ENCODE results near the gene ZNF503. TPM values are rescaled to one million over a fixed set of nuclear protein-coding genes. Genes with fewer than 3 reads are reported as not detected.
A peak's percentile ranks its signal among the peaks of the same experiment; 100 is the strongest.

ZNF503 gene
- total and polyA plus RNA-seq, 2 of the 8 experiments (the other 6 are each of a cell fraction or from before 2014, with no cell fraction given): 0.03 to 0.13 TPM

DNA sequence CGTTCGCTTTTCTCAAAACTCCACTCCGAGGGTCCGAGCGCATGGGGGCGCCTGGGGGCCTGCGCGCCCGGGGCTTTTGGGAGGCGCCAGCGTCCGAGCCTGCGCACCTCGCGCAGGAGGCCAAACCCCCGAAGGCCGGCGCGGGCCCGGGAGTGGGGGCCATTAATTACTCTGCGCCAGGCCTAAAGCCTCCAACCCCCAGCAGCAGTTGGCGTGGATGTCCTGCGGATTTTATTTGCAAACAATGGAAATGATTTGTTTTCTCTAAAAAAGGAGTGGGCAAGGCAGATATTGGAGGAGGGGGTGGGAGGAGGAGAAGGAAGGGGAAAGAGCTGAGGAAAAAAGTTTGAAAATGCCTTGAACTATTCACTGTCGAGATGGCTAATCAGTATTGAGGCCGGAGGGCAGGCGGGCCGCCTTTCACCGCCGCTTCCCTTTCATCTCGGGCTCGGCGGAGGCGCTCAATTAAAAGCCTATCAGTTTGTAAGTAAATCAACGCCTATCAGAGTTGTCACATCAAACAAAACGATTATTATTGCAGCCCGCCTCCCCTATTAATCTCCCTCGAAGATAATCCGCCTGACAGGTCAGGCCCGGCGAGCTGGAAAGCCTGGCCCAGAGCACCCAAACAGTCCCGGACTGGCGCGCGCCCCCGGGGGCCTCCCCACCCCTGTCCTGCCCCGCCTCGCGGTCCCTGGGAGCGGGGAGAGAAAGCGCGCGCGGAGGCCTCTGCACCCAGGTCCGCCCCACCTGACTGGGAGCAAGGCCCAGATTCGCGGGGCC, 3.4 kb upstream of the ZNF503 start:
- FAIRE-seq: no peak
- WGBS, 2 experiments (ENCODE audit: extremely low coverage in 1 of 2, insufficient coverage in 1 of 2, insufficient read length in 1 of 2, insufficient replicate concordance in 2 of 2, low coverage in 1 of 2, low lambda C conversion rate in 2 of 2, missing lambda C conversion rate in 1 of 2): 2% methylated on average over 42 of the region's 56 CpGs; no CpG with 5 or more reads in 1 of the 2 experiments
- Histone ChIP-seq H2BK20ac (ENCODE audit: low read length) (no peak overlapping the region), H2AFZ (ENCODE audit: low read length) (no peak overlapping the region), H3K79me2 (ENCODE audit: control insufficient read depth in 1 of 2, insufficient read depth in 2 of 2, low read length in 2 of 2) (no peaks in the 10 kb centered on the region), H3K4me2 (ENCODE audit: insufficient read depth in 1 of 2, low read depth in 2 of 2, low read length in 2 of 2) (peak overlapping the region; percentile 91 to 97), H2BK15ac (ENCODE audit: low read length) (no peak overlapping the region), H3K4ac (replicated peaks; ENCODE audit: insufficient read length, low read depth, low read length) (no peak overlapping the region), H2BK120ac (replicated peaks; ENCODE audit: low read depth, low read length) (no peak overlapping the region), H3K9ac (replicated peaks in 1 of 4; ENCODE audit: extremely low read depth in 1 of 4, low read depth in 3 of 4, low read length in 3 of 4) (no peak overlapping the region), H4K20me1 (replicated peaks in 1 of 2; ENCODE audit: control insufficient read depth in 1 of 2, insufficient read depth in 2 of 2, low read length in 2 of 2) (peaks cover 21% of the 10 kb centered on the region in 2 experiments), H3K18ac (ENCODE audit: extremely low read depth, low read length) (peak overlapping the region; percentile 32; the same call in 1 of the 2 replicates), H3K4me3 (ENCODE audit: extremely low read depth in 1 of 4, insufficient read depth in 2 of 4, low read depth in 3 of 4, low read length in 4 of 4) (peak overlapping the region; percentile 6 to 64 (median 24); a peak in 4 of 8 replicates), H3K4me1 (replicated peaks in 1 of 4; ENCODE audit: control insufficient read depth in 3 of 4, insufficient read depth in 4 of 4, low read length in 3 of 4) (peaks cover 8 to 35% (median 27%) of the 10 kb centered on the region in 4 experiments), H3K14ac (ENCODE audit: insufficient read length) (no peak overlapping the region), H2BK5ac (ENCODE audit: low read depth, low read length) (no peak overlapping the region), H3K56ac (replicated peaks; ENCODE audit: insufficient read length, low read depth, low read length) (no peak overlapping the region), H4K5ac (ENCODE audit: insufficient read length, low read depth, low read length) (no peak overlapping the region), H3K9me3 (ENCODE audit: insufficient read depth in 2 of 2, low read depth in 1 of 2, low read length in 1 of 2) (no peaks in the 10 kb centered on the region; a peak in 1 of 4 replicates), H3K23ac (ENCODE audit: insufficient read length) (no peak overlapping the region), H3K27me3 (replicated peaks in 1 of 4; ENCODE audit: control insufficient read depth in 3 of 4, extremely low read depth in 1 of 4, insufficient read depth in 3 of 4, low read length in 3 of 4) (peaks cover 68 to 98% (median 88%) of the 10 kb centered on the region in 4 experiments), H3K23me2 (ENCODE audit: low read depth, low read length) (peaks cover 27% of the 10 kb centered on the region), H4K91ac (replicated peaks; ENCODE audit: insufficient read length, low read length) (no peak overlapping the region), H4K8ac (ENCODE audit: extremely low read depth, insufficient read depth, low read length) (no peak overlapping the region), H3K79me1 (ENCODE audit: low read depth, low read length) (no peaks in the 10 kb centered on the region), H2BK12ac (ENCODE audit: low read depth, low read length) (no peak overlapping the region), H3K27ac (ENCODE audit: low read depth, low read length) (no peak overlapping the region), H2AK5ac (ENCODE audit: low read depth, low read length) (no peak overlapping the region), H3K36me3 (ENCODE audit: control insufficient read depth in 2 of 4, insufficient read depth in 4 of 4, low read length in 3 of 4) (peaks cover 0 to 10% (median 0%) of the 10 kb centered on the region in 4 experiments; a peak in 1 of 8 replicates)
- TF ChIP-seq KDM4A (IDR thresholded peaks at IDR 0.05; ENCODE audit: low read depth, low read length, severe bottlenecking) (peak; percentile 3), NRF1 (IDR thresholded peaks at IDR 0.05; ENCODE audit: low read depth, low read length) (peak; percentile 22; the same call in 1 of the 2 replicates), RNF2 (IDR thresholded peaks at IDR 0.05; ENCODE audit: borderline replicate concordance, low read depth, low read length, missing control alignments, poor library complexity, severe bottlenecking) (no peak), YY1 (IDR thresholded peaks at IDR 0.05; ENCODE audit: low read depth, low read length) (no peak), PHF8 (conservative IDR thresholded peaks at IDR 0.05; ENCODE audit: low read depth, low read length) (no peak), HDAC6 (IDR thresholded peaks at IDR 0.05; ENCODE audit: low read depth, low read length) (no peak), SIRT6 (IDR thresholded peaks at IDR 0.05; ENCODE audit: low read length) (no peak), BACH1 (IDR thresholded peaks at IDR 0.05; ENCODE audit: low read length) (no peak), EZH2 (IDR thresholded peaks at IDR 0.05; ENCODE audit: low read depth, low read length, severe bottlenecking) (peak; percentile 21)
- ChIA-PET POLR2A (ENCODE audit: partially characterized antibody) (no interaction called here), CTCF (ENCODE audit: partially characterized antibody) (interaction anchor here (0.6 to 2.3 kb wide), 3 partner anchors 9 to 632 kb away, joined by 3 to 11 read pairs (median 3); no protein-coding TSS in a partner anchor)
- peak in 1 of 2 experiments; percentile 58 for DNase-seq (ENCODE audit: low read depth in 1 of 2, low spot score in 2 of 2)
